Effector CD8-positive, alpha-beta T cell (primary cell): ENCODE results near the gene S100A4.
"Not testable (repeated sequence)": the region's sequence is repeated elsewhere in the genome, so short reads cannot be mapped to it uniquely, and the experiment has no call there.

Source experiments
- DNase-seq: peaks from one replicate; lab custom pipeline; 2025; lab: John Stamatoyannopoulos, UW
- total RNA-seq, 4 experiments: gene quantifications; one replicate each; lab custom pipeline; 2026; lab: John Stamatoyannopoulos, UW

S100A4 gene
- 17.4 to 102 (median 59.9) reads per million in 4 experiments for total RNA-seq

- DNase-seq = peak; percentile 68
Observed at GRCh38 chr1:153545067-153546055, at the start of gene S100A4. Gene S100A4, minus strand, starts transcription at chr1:153545806. Its CDS starts 1,012 bp downstream, at chr1:153544794.

- DNase-seq = no peak
Observed at GRCh38 chr1:153592748-153593147, 47.1 kb upstream of the S100A4 start.

- no peak for DNase-seq
Observed at GRCh38 chr1:153588482-153588881, 42.9 kb upstream of the S100A4 start.

GRCh38 chr1:153588033-153588432, 42.4 kb upstream of the S100A4 start:
- DNase-seq = not testable (repeated sequence)

GRCh38 chr1:153587314-153587713, 41.7 kb upstream of the S100A4 start:
- no peak for DNase-seq

- DNase-seq = no peak
Observed at GRCh38 chr1:153586347-153586746, 40.7 kb upstream of the S100A4 start.

- no peak for DNase-seq
Observed at GRCh38 chr1:153585006-153585405, 39.4 kb upstream of the S100A4 start.

- DNase-seq = no peak
Observed at GRCh38 chr1:153583976-153584375, 38.4 kb upstream of the S100A4 start.

GRCh38 chr1:153583514-153583913, 37.9 kb upstream of the S100A4 start:
- not testable (repeated sequence) for DNase-seq

- DNase-seq = not testable (repeated sequence)
Observed at GRCh38 chr1:153582836-153583235, 37.2 kb upstream of the S100A4 start.

- no peak for DNase-seq
Observed at GRCh38 chr1:153578936-153579335, 33.3 kb upstream of the S100A4 start.

GRCh38 chr1:153578490-153578889, 32.9 kb upstream of the S100A4 start:
- no peak for DNase-seq

- no peak for DNase-seq
Observed at GRCh38 chr1:153577624-153578051, 32.0 kb upstream of the S100A4 start.

- DNase-seq = no peak
Observed at GRCh38 chr1:153577138-153577537, 31.5 kb upstream of the S100A4 start.

- not testable (repeated sequence) for DNase-seq
Observed at GRCh38 chr1:153575497-153575896, 29.9 kb upstream of the S100A4 start.

- not testable (repeated sequence) for DNase-seq
Observed at GRCh38 chr1:153575081-153575491, 29.5 kb upstream of the S100A4 start.

- DNase-seq = no peak
Observed at GRCh38 chr1:153573351-153573750, 27.7 kb upstream of the S100A4 start.

GRCh38 chr1:153572569-153573015, 27.0 kb upstream of the S100A4 start:
- no peak for DNase-seq

- DNase-seq = no peak
Observed at GRCh38 chr1:153571706-153572105, 26.1 kb upstream of the S100A4 start.

GRCh38 chr1:153570874-153571273, 25.3 kb upstream of the S100A4 start:
- no peak for DNase-seq

- no peak for DNase-seq
Observed at GRCh38 chr1:153569465-153569864, 23.9 kb upstream of the S100A4 start.

- peak; percentile 68 for DNase-seq
Observed at GRCh38 chr1:153568367-153569099, 22.9 kb upstream of the S100A4 start.
